HepG2 (cell line): ENCODE data around the gene GLRB. TPM values are rescaled to one million over a fixed set of nuclear protein-coding genes. Genes with fewer than 3 reads are reported as not detected.

Experiments
- PCBP1 ChIP-seq: fragments of 200-400 bp; formaldehyde crosslinking; IDR thresholded peaks from 2 replicates; pipeline ENCODE4 v1.6.1; 2017; ENCODE audit warnings: mild to moderate bottlenecking, low read depth, low read length, borderline replicate concordance
- SP140L ChIP-seq: sonication (generic); formaldehyde crosslinking; IDR thresholded peaks from 2 replicates; pipeline ENCODE4 v1.4.0; 2020; ENCODE audit warnings: missing genetic modification reagents, borderline replicate concordance
- TBX2 ChIP-seq: sonication (generic); formaldehyde crosslinking; IDR thresholded peaks from 2 replicates; pipeline ENCODE4 v1.5.0; 2020; ENCODE audit warnings: missing genetic modification reagents, mild to moderate bottlenecking, borderline replicate concordance
- ZNF180 ChIP-seq: sonication (generic); formaldehyde crosslinking; IDR thresholded peaks from 2 replicates; pipeline ENCODE4 v1.4.0; 2020; ENCODE audit warnings: low read depth, missing genetic modification reagents, borderline replicate concordance
- ZNF296 ChIP-seq: sonication (generic); formaldehyde crosslinking; conservative IDR thresholded peaks from 2 replicates; pipeline ENCODE4 v1.5.0; 2020; ENCODE audit warnings: mild to moderate bottlenecking, missing genetic modification reagents
- ZNF615 ChIP-seq: sonication (generic); formaldehyde crosslinking; IDR thresholded peaks from 2 replicates; pipeline ENCODE4 v1.5.0; 2020; ENCODE audit warnings: mild to moderate bottlenecking, missing genetic modification reagents, borderline replicate concordance
- polyA plus RNA-seq, 8 experiments: library from polyadenylated mRNA; depleted of rRNA in 3 of 8; stranded (reverse) in 7 of 8; unstranded in 1 of 8; fragments of >200 nt; fragmentation: Illumina TruSeq in 4 of 8; extraction: Trizol in 4 of 8; gene quantifications; 2 replicates each; pipeline versions ENCODE4 v1.2.1 to v1.2.3, GENCODE V29; 2011 to 2016; ENCODE audit warnings: low read depth in 4 of 8, missing spikeins in 1 of 8, mixed read lengths in 1 of 8; ENCODE audit not compliant: insufficient read depth in 1 of 8
- total RNA-seq, 5 experiments: library from RNA; depleted of rRNA; stranded (reverse); fragments of >200 nt; fragmentation: Illumina TruSeq; extraction: Trizol; gene quantifications; 2 replicates each; pipeline ENCODE4 v1.2.3, GENCODE V29; 2016; ENCODE audit warnings: low read depth in 1 of 5
- TF ChIP-seq, protein P1 (sequence below): sonication (generic); formaldehyde crosslinking; IDR thresholded peaks from 2 replicates; pipeline ENCODE4 v1.4.0; 2020; ENCODE audit warnings: missing genetic modification reagents, borderline replicate concordance
- TF ChIP-seq, protein P2 (sequence below): sonication (generic); formaldehyde crosslinking; IDR thresholded peaks from 2 replicates; pipeline ENCODE4 v1.5.0; 2020; ENCODE audit warnings: missing genetic modification reagents
- TF ChIP-seq, protein P3 (sequence below): IDR thresholded peaks from 2 replicates; pipeline ENCODE4 v1.6.1; 2012; ENCODE audit warnings: inconsistent platforms
- TF ChIP-seq, protein P4 (sequence below): sonication (generic); formaldehyde crosslinking; IDR thresholded peaks from 2 replicates; pipeline ENCODE4 v1.8.0; 2023; ENCODE audit warnings: mild to moderate bottlenecking, missing genetic modification reagents
- TF ChIP-seq, protein P5 (sequence below): fragments of 450-650 bp; IDR thresholded peaks from 2 replicates; pipeline ENCODE4 v1.6.1; 2016
- TF ChIP-seq, protein P6 (sequence below): sonication (generic); formaldehyde crosslinking; IDR thresholded peaks from 2 replicates; pipeline ENCODE4 v1.4.0; 2020; ENCODE audit warnings: missing genetic modification reagents

The GLRB gene
- total and polyA plus RNA-seq, 2 of the 13 experiments (the other 11 are each of a cell fraction or from before 2014, with no cell fraction given), result 0.17 to 0.24 TPM

DNA sequence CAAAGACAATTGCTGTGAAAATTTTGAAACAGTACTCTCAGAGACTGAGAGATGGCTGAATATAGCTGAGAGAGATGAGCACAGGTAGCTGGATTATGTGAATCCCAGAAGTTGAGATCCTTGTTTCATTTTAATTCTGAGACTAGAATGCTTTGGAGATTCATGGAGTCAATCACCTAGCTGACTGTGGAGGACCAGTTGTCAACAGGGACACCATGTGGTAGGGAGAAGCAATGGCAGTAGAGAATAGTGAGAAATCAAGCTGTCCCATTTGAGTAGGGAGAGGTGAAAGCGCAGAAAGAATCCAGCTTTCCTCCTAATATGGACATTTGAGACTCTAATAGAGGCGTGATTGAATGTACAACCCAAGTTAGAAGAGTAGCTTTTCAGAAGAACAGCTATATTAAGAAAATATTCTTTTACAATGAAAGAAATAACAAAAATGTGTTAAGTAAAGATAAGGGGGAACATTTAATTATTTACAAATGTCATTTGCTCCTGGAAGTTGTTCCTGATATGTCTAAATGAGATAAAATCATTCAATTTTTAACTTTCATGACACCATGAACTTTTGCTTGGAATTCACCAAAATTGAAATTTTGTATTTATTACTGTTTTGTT lies 30.3 kb upstream of the GLRB start (continued):
- TF ChIP-seq, protein P1, sequence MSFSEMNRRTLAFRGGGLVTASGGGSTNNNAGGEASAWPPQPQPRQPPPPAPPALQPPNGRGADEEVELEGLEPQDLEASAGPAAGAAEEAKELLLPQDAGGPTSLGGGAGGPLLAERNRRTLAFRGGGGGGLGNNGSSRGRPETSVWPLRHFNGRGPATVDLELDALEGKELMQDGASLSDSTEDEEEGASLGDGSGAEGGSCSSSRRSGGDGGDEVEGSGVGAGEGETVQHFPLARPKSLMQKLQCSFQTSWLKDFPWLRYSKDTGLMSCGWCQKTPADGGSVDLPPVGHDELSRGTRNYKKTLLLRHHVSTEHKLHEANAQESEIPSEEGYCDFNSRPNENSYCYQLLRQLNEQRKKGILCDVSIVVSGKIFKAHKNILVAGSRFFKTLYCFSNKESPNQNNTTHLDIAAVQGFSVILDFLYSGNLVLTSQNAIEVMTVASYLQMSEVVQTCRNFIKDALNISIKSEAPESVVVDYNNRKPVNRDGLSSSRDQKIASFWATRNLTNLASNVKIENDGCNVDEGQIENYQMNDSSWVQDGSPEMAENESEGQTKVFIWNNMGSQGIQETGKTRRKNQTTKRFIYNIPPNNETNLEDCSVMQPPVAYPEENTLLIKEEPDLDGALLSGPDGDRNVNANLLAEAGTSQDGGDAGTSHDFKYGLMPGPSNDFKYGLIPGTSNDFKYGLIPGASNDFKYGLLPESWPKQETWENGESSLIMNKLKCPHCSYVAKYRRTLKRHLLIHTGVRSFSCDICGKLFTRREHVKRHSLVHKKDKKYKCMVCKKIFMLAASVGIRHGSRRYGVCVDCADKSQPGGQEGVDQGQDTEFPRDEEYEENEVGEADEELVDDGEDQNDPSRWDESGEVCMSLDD, result no peak
- TF ChIP-seq, protein P2, sequence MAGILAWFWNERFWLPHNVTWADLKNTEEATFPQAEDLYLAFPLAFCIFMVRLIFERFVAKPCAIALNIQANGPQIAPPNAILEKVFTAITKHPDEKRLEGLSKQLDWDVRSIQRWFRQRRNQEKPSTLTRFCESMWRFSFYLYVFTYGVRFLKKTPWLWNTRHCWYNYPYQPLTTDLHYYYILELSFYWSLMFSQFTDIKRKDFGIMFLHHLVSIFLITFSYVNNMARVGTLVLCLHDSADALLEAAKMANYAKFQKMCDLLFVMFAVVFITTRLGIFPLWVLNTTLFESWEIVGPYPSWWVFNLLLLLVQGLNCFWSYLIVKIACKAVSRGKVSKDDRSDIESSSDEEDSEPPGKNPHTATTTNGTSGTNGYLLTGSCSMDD (CRISPR knock-in tag), result no peak
- TF ChIP-seq PCBP1 (no peak), TBX2 (CRISPR knock-in tag) (no peak), ZNF180 (no peak), ZNF615 (no peak), ZNF296 (no peak), SP140L (CRISPR knock-in tag) (no peak)
- TF ChIP-seq, protein P3, sequence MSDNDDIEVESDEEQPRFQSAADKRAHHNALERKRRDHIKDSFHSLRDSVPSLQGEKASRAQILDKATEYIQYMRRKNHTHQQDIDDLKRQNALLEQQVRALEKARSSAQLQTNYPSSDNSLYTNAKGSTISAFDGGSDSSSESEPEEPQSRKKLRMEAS, result no peak
- TF ChIP-seq, protein P4, sequence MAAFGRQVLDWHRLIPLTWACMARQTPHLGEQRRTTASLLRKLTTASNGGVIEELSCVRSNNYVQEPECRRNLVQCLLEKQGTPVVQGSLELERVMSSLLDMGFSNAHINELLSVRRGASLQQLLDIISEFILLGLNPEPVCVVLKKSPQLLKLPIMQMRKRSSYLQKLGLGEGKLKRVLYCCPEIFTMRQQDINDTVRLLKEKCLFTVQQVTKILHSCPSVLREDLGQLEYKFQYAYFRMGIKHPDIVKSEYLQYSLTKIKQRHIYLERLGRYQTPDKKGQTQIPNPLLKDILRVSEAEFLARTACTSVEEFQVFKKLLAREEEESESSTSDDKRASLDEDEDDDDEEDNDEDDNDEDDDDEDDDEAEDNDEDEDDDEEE, result no peak
- TF ChIP-seq, protein P5, sequence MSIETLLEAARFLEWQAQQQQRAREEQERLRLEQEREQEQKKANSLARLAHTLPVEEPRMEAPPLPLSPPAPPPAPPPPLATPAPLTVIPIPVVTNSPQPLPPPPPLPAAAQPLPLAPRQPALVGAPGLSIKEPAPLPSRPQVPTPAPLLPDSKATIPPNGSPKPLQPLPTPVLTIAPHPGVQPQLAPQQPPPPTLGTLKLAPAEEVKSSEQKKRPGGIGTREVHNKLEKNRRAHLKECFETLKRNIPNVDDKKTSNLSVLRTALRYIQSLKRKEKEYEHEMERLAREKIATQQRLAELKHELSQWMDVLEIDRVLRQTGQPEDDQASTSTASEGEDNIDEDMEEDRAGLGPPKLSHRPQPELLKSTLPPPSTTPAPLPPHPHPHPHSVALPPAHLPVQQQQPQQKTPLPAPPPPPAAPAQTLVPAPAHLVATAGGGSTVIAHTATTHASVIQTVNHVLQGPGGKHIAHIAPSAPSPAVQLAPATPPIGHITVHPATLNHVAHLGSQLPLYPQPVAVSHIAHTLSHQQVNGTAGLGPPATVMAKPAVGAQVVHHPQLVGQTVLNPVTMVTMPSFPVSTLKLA, result no peak
- TF ChIP-seq, protein P6, sequence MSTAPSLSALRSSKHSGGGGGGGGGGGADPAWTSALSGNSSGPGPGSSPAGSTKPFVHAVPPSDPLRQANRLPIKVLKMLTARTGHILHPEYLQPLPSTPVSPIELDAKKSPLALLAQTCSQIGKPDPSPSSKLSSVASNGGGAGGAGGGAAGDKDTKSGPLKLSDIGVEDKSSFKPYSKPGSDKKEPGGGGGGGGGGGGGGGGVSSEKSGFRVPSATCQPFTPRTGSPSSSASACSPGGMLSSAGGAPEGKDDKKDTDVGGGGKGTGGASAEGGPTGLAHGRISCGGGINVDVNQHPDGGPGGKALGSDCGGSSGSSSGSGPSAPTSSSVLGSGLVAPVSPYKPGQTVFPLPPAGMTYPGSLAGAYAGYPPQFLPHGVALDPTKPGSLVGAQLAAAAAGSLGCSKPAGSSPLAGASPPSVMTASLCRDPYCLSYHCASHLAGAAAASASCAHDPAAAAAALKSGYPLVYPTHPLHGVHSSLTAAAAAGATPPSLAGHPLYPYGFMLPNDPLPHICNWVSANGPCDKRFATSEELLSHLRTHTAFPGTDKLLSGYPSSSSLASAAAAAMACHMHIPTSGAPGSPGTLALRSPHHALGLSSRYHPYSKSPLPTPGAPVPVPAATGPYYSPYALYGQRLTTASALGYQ (CRISPR knock-in tag), result no peak
